Neural progenitor cell (in vitro differentiated cells): ENCODE measurements around the gene FAM98C. TPM values are rescaled to one million over a fixed set of nuclear protein-coding genes. Genes with fewer than 3 reads are reported as not detected.
"Not testable (repeated sequence)": the region's sequence is repeated elsewhere in the genome, so short reads cannot be mapped to it uniquely, and the experiment has no call there.

ENCODE experiments used
- DNase-seq: peaks from one replicate; pipeline ENCODE4 v3.0.0-alpha.2; 2016; ENCODE audit warnings: low spot score
- H2AFZ ChIP-seq: fragments of 200-600 bp; sonication (generic); replicated peaks from 2 replicates; pipeline ENCODE4 v1.6.1; 2016; ENCODE audit warnings: antibody characterized with exemption
- H3F3A ChIP-seq: fragments of 200-600 bp; sonication (generic); 2 replicates; pipeline ENCODE4 v1.6.1; 2016; ENCODE audit warnings: antibody characterized with exemption, low read depth
- H3K27ac ChIP-seq: fragments of 200-600 bp; sonication (generic); 2 replicates; pipeline ENCODE4 v1.5.1; 2016; ENCODE audit warnings: mild to moderate bottlenecking
- H3K27me3 ChIP-seq: fragments of 200-600 bp; sonication (generic); 2 replicates; pipeline ENCODE4 v1.6.1; 2016; ENCODE audit warnings: mild to moderate bottlenecking, moderate library complexity
- H3K36me3 ChIP-seq: fragments of 200-600 bp; sonication (generic); 2 replicates; pipeline ENCODE4 v1.5.1; 2016
- H3K4me1 ChIP-seq: fragments of 200-600 bp; sonication (generic); 2 replicates; pipeline ENCODE4 v1.6.1; 2016; ENCODE audit warnings: mixed run types
- H3K4me2 ChIP-seq: fragments of 200-600 bp; sonication (generic); 2 replicates; pipeline ENCODE4 v1.6.1; 2016
- H3K4me3 ChIP-seq: fragments of 200-600 bp; sonication (generic); 2 replicates; pipeline ENCODE4 v1.5.1; 2016
- H3K79me2 ChIP-seq: fragments of 200-600 bp; sonication (generic); 2 replicates; pipeline ENCODE4 v1.6.1; 2016; ENCODE audit warnings: low read depth
- H3K9ac ChIP-seq: fragments of 200-600 bp; sonication (generic); 2 replicates; pipeline ENCODE4 v1.6.1; 2016
- H3K9me3 ChIP-seq: fragments of 200-600 bp; sonication (generic); 2 replicates; pipeline ENCODE4 v1.5.1; 2016; ENCODE audit warnings: low read depth
- H4K20me1 ChIP-seq: fragments of 200-600 bp; sonication (generic); 2 replicates; pipeline ENCODE4 v1.6.1; 2016; ENCODE audit warnings: low read depth
- H3K27ac Mint-ChIP-seq: 3 replicates; pipeline ENCODE4 v1.8.0; 2021; ENCODE audit warnings: mixed read lengths
- H3K27me3 Mint-ChIP-seq: 2 replicates; pipeline ENCODE4 v1.8.0; 2022; ENCODE audit warnings: low read depth, mild to moderate bottlenecking, inconsistent platforms, moderate library complexity, mixed read lengths; ENCODE audit not compliant: insufficient read depth
- H3K36me3 Mint-ChIP-seq: 3 replicates; pipeline ENCODE4 v1.8.0; 2021; ENCODE audit warnings: mixed read lengths
- H3K4me1 Mint-ChIP-seq: 3 replicates; pipeline ENCODE4 v1.8.0; 2021; ENCODE audit warnings: mixed read lengths
- H3K4me3 Mint-ChIP-seq: 3 replicates; pipeline ENCODE4 v1.8.0; 2021; ENCODE audit warnings: mild to moderate bottlenecking, moderate library complexity, mixed read lengths
- H3K9me3 Mint-ChIP-seq: 3 replicates; pipeline ENCODE4 v1.8.0; 2020; ENCODE audit warnings: mixed read lengths
- CTCF ChIP-seq: fragments of 200-600 bp; sonication (generic); IDR thresholded peaks from 2 replicates; pipeline ENCODE4 v1.5.1; 2017; ENCODE audit warnings: antibody characterized with exemption, mild to moderate bottlenecking
- EZH2 ChIP-seq: fragments of 200-600 bp; sonication (generic); IDR thresholded peaks from 2 replicates; pipeline ENCODE4 v1.6.1; 2017; ENCODE audit warnings: antibody characterized with exemption, mild to moderate bottlenecking, moderate library complexity
- EZH2phosphoT487 ChIP-seq: fragments of 200-600 bp; sonication (generic); IDR thresholded peaks from 2 replicates; pipeline ENCODE4 v1.6.1; 2017; ENCODE audit warnings: antibody characterized with exemption
- total RNA-seq: library from RNA; depleted of rRNA; stranded (reverse); fragments of >200 nt; gene quantifications from 2 replicates; pipeline ENCODE4 v1.2.3, GENCODE V29; 2015; ENCODE audit warnings: low replicate concordance

FAM98C gene
- total RNA-seq, 1 donor from 2014 or later, result 3.5 TPM

GRCh38 chr19:38361633-38362075 is 41.2 kb upstream of the FAM98C start:
- peak overlapping the region; percentile 83 for H3K4me2 ChIP-seq
- Mint-ChIP-seq H3K4me3 (peak overlapping the region; percentile 87), H3K4me1 (peaks cover 15% of the 10 kb centered on the region), H3K27me3 (peaks cover 29% of the 10 kb centered on the region), H3K9me3 (peaks cover 5% of the 10 kb centered on the region), H3K36me3 (no peaks in the 10 kb centered on the region), H3K27ac (no peak overlapping the region)
- H2AFZ ChIP-seq, result peak overlapping the region; percentile 61
- H3K36me3 ChIP-seq, result no peaks in the 10 kb centered on the region
- H3K4me3 ChIP-seq, result peak overlapping the region; percentile 67
- TF ChIP-seq EZH2phosphoT487 (no peak), CTCF (peak; percentile 31), EZH2 (peak; percentile 44)
- H3K79me2 ChIP-seq, result no peaks in the 10 kb centered on the region
- DNase-seq, result peak; percentile 97
- no peaks in the 10 kb centered on the region for H3K9me3 ChIP-seq
- peaks cover 50% of the 10 kb centered on the region for H3K27me3 ChIP-seq
- H3K9ac ChIP-seq, result no peak overlapping the region
- no peaks in the 10 kb centered on the region for H4K20me1 ChIP-seq
- H3K27ac ChIP-seq, result no peak overlapping the region
- H3F3A ChIP-seq, result peaks cover 24% of the 10 kb centered on the region
- H3K4me1 ChIP-seq, result peaks cover 3% of the 10 kb centered on the region

- Mint-ChIP-seq H3K27ac (no peak overlapping the region), H3K27me3 (peaks cover 29% of the 10 kb centered on the region), H3K36me3 (no peaks in the 10 kb centered on the region), H3K4me3 (peak overlapping the region; percentile 87), H3K9me3 (peaks cover 5% of the 10 kb centered on the region), H3K4me1 (peaks cover 15% of the 10 kb centered on the region)
- Histone ChIP-seq H3K36me3 (no peaks in the 10 kb centered on the region), H3K79me2 (no peaks in the 10 kb centered on the region), H3F3A (peaks cover 24% of the 10 kb centered on the region), H3K27me3 (peaks cover 44% of the 10 kb centered on the region), H3K4me1 (peaks cover 3% of the 10 kb centered on the region), H3K9ac (no peak overlapping the region), H3K27ac (peak overlapping the region; percentile 19), H4K20me1 (no peaks in the 10 kb centered on the region), H3K4me3 (peak overlapping the region; percentile 67), H2AFZ (peak overlapping the region; percentile 75), H3K9me3 (no peaks in the 10 kb centered on the region), H3K4me2 (peak overlapping the region; percentile 83)
- DNase-seq, result peak; percentile 95
- TF ChIP-seq EZH2phosphoT487, result no peak
- no peak for TF ChIP-seq EZH2
- no peak for TF ChIP-seq CTCF
These were observed 40.6 kb upstream of the FAM98C start for GRCh38 chr19:38362076-38362945.

- Histone ChIP-seq H3K4me3 (peak overlapping the region; percentile 67), H3K27me3 (peaks cover 36% of the 10 kb centered on the region), H3F3A (peaks cover 26% of the 10 kb centered on the region), H3K4me2 (peak overlapping the region; percentile 83), H3K4me1 (peaks cover 10% of the 10 kb centered on the region)
- H3K36me3 Mint-ChIP-seq, H4K20me1 ChIP-seq, DNase-seq, H2AFZ ChIP-seq, H3K9me3 ChIP-seq, H3K9ac ChIP-seq, H3K27ac ChIP-seq, H3K79me2 ChIP-seq, H3K27ac Mint-ChIP-seq, H3K36me3 ChIP-seq, H3K9me3 Mint-ChIP-seq: not testable (repeated sequence)
- H3K4me1 Mint-ChIP-seq, result peaks cover 17% of the 10 kb centered on the region
- H3K4me3 Mint-ChIP-seq, result peak overlapping the region; percentile 70
- H3K27me3 Mint-ChIP-seq, result peaks cover 21% of the 10 kb centered on the region
These were observed 39.8 kb upstream of the FAM98C start for GRCh38 chr19:38362946-38363688.
